GM18951 (cell line): ENCODE measurements around the gene CD2.

Source experiments
- POLR2A ChIP-seq: IDR thresholded peaks from 4 replicates; pipeline ENCODE4 v1.6.1; 2011; ENCODE audit warnings: mild to moderate bottlenecking; ENCODE audit not compliant: insufficient read length, insufficient read depth; ENCODE audit errors: extremely low read depth
- in situ Hi-C: fragments of 300-500 bp; cut with MboI; formaldehyde crosslinking; loops from one replicate; pipeline ENCODE4 v1.12.0; 2022; ENCODE audit warnings: low sequenced_read_pairs, mixed read lengths, inconsistent platforms; ENCODE audit not compliant: unreplicated experiment

Gene CD2

DNA sequence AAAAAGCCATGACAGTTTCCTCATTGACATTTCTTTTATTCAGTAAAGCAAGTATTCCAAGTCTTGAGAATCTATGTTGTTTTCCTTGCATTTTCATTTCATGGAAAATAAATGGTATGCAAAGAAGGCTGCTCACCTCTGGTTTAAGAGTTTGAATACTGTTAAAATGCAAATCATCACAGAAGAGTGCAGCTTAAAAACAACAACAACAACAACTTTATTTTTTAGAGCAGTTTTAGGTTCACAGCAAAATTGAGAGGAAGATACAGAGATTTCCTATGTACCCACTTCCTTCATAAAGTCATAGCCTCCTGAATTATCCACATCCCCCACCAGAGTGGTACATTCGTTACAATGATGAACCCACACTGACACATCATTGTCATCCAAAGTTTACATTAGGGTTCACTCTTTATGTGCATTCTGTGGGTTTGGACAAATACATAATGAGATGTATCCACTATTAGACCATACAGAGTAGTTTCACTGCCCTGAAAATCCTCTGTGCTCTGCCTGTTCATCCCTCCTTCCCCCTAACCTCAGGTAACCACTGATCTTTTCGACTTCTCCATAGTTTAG lies 39.2 kb downstream of the CD2 start:
- in situ Hi-C loops = no loop called here
- TF ChIP-seq POLR2A = no peak

DNA sequence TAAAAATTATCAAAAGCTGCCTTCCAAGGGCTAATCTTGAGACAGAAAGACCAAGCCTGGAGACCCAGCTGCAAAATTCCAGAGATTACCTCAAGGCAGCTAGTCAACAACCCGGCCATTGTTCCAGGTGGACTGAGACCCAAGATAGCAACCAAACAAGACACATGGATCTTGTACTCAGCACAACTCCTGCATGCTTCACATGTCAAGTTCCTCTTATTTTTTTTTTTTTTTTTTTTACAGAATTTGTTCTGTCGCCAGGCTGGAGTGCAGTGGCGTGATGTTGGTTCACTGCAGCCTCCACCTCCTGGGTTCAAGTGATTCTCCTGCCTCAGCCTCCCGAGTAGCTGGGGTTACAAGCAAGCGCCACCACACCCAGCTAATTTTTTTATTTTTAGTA lies 40.1 kb downstream of the CD2 start:
- in situ Hi-C loops = no loop called here

DNA sequence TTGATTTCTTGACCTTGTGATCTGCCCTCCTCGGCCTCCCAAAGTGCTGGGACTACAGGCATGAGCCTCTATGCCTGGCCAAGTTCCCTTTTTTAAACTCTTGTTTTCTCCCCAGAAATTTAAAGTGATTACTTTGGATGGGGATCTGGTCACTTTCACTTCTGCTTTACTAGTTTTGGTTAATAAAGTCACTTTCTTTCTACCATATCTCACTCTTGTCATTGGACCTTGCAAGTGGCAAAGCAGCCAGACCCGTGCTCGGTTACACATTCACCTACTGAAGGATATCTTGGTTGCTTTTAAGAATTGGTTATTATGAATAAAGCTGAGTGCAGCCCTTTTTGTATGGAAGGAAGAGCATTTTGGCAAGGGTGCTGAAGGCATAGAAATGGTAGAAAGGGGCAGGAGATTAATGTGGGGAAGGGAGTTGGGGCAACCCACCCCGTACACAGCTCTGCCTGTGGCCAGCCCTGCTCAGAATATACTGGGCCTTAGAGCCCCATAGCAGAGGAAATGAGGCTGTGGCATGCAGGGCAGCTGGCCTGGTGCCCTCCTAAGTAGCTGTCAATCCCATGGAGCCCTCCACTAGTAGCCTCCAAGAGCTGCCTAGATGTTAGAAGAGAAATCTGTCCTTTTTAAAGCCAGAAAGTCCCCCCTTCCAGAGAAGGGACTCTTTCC lies 40.7 kb downstream of the CD2 start:
- in situ Hi-C loops = no loop called here

More for the DNA sequence above, 40.1 kb downstream of the CD2 start:
- no peak for TF ChIP-seq POLR2A

DNA sequence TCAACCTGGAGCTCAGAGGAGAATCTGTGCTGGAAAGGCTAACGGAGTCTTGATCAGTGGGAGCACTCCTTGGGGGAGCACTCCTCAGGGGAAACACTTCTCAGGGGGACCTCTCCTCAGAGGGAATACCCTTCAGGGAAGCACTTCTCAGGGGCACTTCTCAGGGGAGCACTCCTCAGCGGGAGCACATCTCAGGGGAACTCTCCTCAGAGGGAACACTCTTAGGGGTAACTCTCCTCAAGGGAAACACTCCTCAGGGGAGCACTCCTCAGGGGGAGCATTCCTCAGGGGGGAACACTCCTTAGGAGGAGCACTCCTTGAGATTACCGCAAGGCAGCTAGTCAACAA lies 41.2 kb downstream of the CD2 start:
- in situ Hi-C loops = no loop called here
- TF ChIP-seq POLR2A = no peak

More for the DNA sequence above, 40.7 kb downstream of the CD2 start:
- no peak for TF ChIP-seq POLR2A

DNA sequence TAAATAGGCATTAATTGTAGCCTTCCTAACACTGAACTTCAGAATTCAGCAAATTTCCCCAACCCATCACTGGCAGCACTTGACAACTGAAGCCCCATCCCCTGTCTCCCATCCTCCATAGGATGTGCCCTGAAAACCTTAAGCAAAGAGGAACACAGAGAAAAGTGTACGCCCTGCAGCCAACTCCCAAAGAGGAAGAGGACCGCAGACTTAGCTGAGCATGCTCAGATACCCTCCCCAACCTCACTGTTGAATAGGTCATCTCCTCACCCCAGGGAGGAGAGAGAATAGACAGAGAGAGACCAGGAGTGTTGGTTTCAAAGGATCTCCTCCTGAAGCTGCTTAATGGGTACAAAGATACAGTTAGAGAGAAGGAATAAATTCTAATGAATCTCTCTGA lies 50.5 kb downstream of the CD2 start:
- in situ Hi-C loops = no loop called here
- TF ChIP-seq POLR2A = no peak

GRCh38 chr1:116805398-116805797 lies 51.2 kb downstream of the CD2 start:
- in situ Hi-C loops = no loop called here
- TF ChIP-seq POLR2A = no peak

DNA sequence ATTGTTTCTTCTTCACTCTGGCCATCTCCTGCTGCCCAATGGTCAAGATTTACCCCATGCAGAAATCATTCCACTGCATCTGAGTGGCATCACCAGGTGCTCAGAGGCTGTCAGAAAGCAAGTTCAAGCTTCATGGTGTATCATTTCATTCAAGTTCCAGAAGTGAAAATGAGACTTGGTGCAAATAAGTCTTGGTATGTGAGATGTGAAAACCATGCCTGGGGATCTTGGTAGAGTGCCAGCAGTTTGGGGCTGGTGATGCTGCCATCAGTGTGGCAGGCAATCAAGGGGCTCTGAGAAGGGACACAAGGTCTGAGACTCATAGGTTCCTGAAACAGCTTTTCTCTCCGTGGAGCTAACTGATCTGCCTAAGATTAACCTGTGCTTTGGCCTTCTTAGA lies 52.0 kb downstream of the CD2 start:
- in situ Hi-C loops = no loop called here
- TF ChIP-seq POLR2A = no peak

- TF ChIP-seq POLR2A = no peak
- in situ Hi-C loops = no loop called here
These were observed 52.4 kb downstream of the CD2 start for GRCh38 chr1:116806671-116807070.

GRCh38 chr1:116807394-116808199 lies 53.4 kb downstream of the CD2 start:
- no peak for TF ChIP-seq POLR2A
- in situ Hi-C loops = no loop called here

- no peak for TF ChIP-seq POLR2A
- in situ Hi-C loops = no loop called here
These were observed 54.1 kb downstream of the CD2 start for GRCh38 chr1:116808200-116808847.

- in situ Hi-C loops = no loop called here
- no peak for TF ChIP-seq POLR2A
These were observed 54.7 kb downstream of the CD2 start for GRCh38 chr1:116808848-116809508.

- no peak for TF ChIP-seq POLR2A
- in situ Hi-C loops = no loop called here
These were observed 57.1 kb downstream of the CD2 start for GRCh38 chr1:116811321-116811720.

DNA sequence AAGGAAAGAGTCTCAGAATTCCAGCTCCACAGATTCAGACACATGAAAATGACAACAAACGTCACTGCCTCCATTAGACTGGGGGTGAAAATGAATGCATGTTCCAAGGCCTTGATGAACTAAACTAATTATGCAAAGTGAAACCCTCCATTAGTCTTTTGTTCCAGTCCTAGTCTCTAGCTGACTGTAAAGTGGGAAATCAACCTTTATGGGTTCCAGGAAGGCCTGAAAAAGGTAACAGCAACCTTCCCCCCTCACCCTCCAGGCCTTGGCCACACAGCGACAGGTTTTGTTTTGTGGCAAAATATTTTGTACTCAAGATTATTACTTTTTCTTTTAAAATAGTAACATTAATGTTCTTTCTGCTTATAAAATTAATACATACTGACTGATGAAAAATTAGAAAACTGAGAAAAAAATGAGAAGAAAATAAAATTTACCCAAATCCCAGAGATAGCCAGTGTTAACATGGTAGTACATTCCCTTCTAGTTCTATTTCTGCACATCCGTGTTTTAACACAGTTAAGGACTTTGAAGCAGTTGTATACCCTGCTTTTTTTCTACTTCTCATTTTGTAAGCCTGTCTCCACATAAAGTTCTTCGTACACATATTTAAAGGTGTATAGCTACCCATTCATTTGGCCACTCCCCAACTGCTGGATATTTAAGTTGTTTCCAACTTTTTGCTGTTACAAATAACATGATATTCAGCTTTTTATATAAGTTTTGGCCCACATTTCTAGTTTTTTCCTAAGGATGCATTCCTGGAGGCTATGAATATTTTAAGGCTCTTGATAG lies 60.9 kb downstream of the CD2 start:
- TF ChIP-seq POLR2A = no peak
- in situ Hi-C loops = loop anchor here (5.0 kb wide), 1 partner anchor 83 kb away; no protein-coding TSS in a partner anchor
